Adrenal gland (tissue), 5 donors: ENCODE results near the gene CACHD1.

ENCODE experiments used
- CTCF ChIP-seq, 6 experiments: fragments of 450-650 bp in 4 of 6; fragments of 200-600 bp in 2 of 6; sonication (generic) in 1 of 6; IDR thresholded peaks; 1 replicate in 5 of 6; 2 replicates in 1 of 6; pipeline versions ENCODE4 v1.5.1 to v1.8.0; 2016 to 2021; ENCODE audit warnings: antibody characterized with exemption in 6 of 6, mild to moderate bottlenecking in 2 of 6, moderate library complexity in 1 of 6
- POLR2A ChIP-seq, 2 donors: fragments of 450-650 bp; IDR thresholded peaks; one replicate each; pipeline ENCODE4 v1.6.1; 2017; ENCODE audit warnings: antibody characterized with exemption in 2 of 2, mild to moderate bottlenecking in 2 of 2, moderate library complexity in 1 of 2
- donor health status: DM: no; HTN: no; CAD: no.

- TF ChIP-seq CTCF (IDR thresholded peaks at IDR 0.05) (no peak), POLR2A (IDR thresholded peaks at IDR 0.05) (no peak)
Measured at GRCh38 chr1:64685217-64685616, 215.3 kb downstream of the CACHD1 start.
